T-helper 17 cell (primary cell): ENCODE data around the gene PRR33. TPM values are rescaled to one million over a fixed set of nuclear protein-coding genes. Genes with fewer than 3 reads are reported as not detected.

Experiments
- ATAC-seq: fragments of 150-1000 bp; cut with Tn5 transposase; 2 replicates; pipeline ENCODE4 v1.10.0; 2021; ENCODE audit warnings: mild to moderate bottlenecking, moderate library complexity
- DNase-seq, 3 donors: peaks; one replicate each; pipeline versions ENCODE4 v3.0.0 to v3.0.0-alpha.2; 2020 to 2021
- H3K9me3 ChIP-seq: one replicate; pipeline ENCODE4 v1.7.0; 2013; ENCODE audit warnings: low read length, mild to moderate bottlenecking; ENCODE audit not compliant: control insufficient read depth, poor library complexity, severe bottlenecking
- H3K27ac Mint-ChIP-seq: one replicate; pipeline ENCODE4 v1.8.0; 2022; ENCODE audit warnings: mild to moderate bottlenecking, moderate library complexity, mixed read lengths
- H3K27me3 Mint-ChIP-seq: one replicate; pipeline ENCODE4 v1.8.0; 2022; ENCODE audit warnings: mixed read lengths
- H3K36me3 Mint-ChIP-seq: one replicate; pipeline ENCODE4 v1.8.0; 2022; ENCODE audit warnings: low read depth, mixed read lengths
- H3K4me1 Mint-ChIP-seq: one replicate; pipeline ENCODE4 v1.8.0; 2022; ENCODE audit warnings: mild to moderate bottlenecking, mixed read lengths
- H3K4me3 Mint-ChIP-seq: one replicate; pipeline ENCODE4 v1.8.0; 2022; ENCODE audit warnings: mild to moderate bottlenecking, moderate library complexity, mixed read lengths
- total RNA-seq, 4 donors: library from RNA in 2 of 4; stranded (reverse) in 2 of 4; gene quantifications; one replicate each; pipeline ENCODE4 v1.2.3 and lab custom pipeline; 2022 to 2026

PRR33 gene
- total RNA-seq, 2 donors from 2014 or later: not detected

- H3K36me3 Mint-ChIP-seq: peaks cover 8% of the 10 kb centered on the region
- H3K4me1 Mint-ChIP-seq: peaks cover 19% of the 10 kb centered on the region
- H3K27ac Mint-ChIP-seq: peak overlapping the region; percentile 0
- no peaks in the 10 kb centered on the region for H3K9me3 ChIP-seq
- DNase-seq: no peak
- peak; percentile 20 for ATAC-seq
- peaks cover 20% of the 10 kb centered on the region for H3K27me3 Mint-ChIP-seq
- H3K4me3 Mint-ChIP-seq: peak overlapping the region; percentile 31
These were observed 25.4 kb upstream of the PRR33 start for GRCh38 chr11:1916986-1917522.

GRCh38 chr11:1916132-1916985, 24.7 kb upstream of the PRR33 start:
- peaks cover 20% of the 10 kb centered on the region for H3K27me3 Mint-ChIP-seq
- no peaks in the 10 kb centered on the region for H3K9me3 ChIP-seq
- peak overlapping the region; percentile 31 for H3K4me3 Mint-ChIP-seq
- H3K4me1 Mint-ChIP-seq: peaks cover 19% of the 10 kb centered on the region
- ATAC-seq: peak; percentile 29
- peaks cover 8% of the 10 kb centered on the region for H3K36me3 Mint-ChIP-seq
- H3K27ac Mint-ChIP-seq: peak overlapping the region; percentile 0
- no peak for DNase-seq

GRCh38 chr11:1915795-1916131, 24.1 kb upstream of the PRR33 start:
- H3K9me3 ChIP-seq: no peaks in the 10 kb centered on the region
- Mint-ChIP-seq H3K36me3 (peaks cover 8% of the 10 kb centered on the region), H3K4me1 (peaks cover 19% of the 10 kb centered on the region), H3K27me3 (peaks cover 20% of the 10 kb centered on the region), H3K27ac (peak overlapping the region; percentile 0), H3K4me3 (no peak overlapping the region)
- ATAC-seq (no peak), DNase-seq (no peak)

GRCh38 chr11:1913271-1914060, 21.8 kb upstream of the PRR33 start:
- no peaks in the 10 kb centered on the region for H3K9me3 ChIP-seq
- peaks cover 24% of the 10 kb centered on the region for H3K27me3 Mint-ChIP-seq
- no peak for DNase-seq
- H3K4me1 Mint-ChIP-seq: peaks cover 17% of the 10 kb centered on the region
- peaks cover 12% of the 10 kb centered on the region for H3K36me3 Mint-ChIP-seq
- H3K27ac Mint-ChIP-seq: no peak overlapping the region
- no peak overlapping the region for H3K4me3 Mint-ChIP-seq
- ATAC-seq: no peak

GRCh38 chr11:1912289-1912878, 20.7 kb upstream of the PRR33 start:
- Mint-ChIP-seq H3K4me3 (no peak overlapping the region), H3K27me3 (peaks cover 25% of the 10 kb centered on the region), H3K36me3 (peaks cover 12% of the 10 kb centered on the region), H3K27ac (no peak overlapping the region), H3K4me1 (peaks cover 19% of the 10 kb centered on the region)
- H3K9me3 ChIP-seq: no peaks in the 10 kb centered on the region
- no peak for ATAC-seq
- no peak for DNase-seq

- H3K36me3 Mint-ChIP-seq: peaks cover 6% of the 10 kb centered on the region
- H3K4me3 Mint-ChIP-seq: no peak overlapping the region
- ATAC-seq (no peak), DNase-seq (no peak)
- H3K27ac Mint-ChIP-seq: no peak overlapping the region
- H3K27me3 Mint-ChIP-seq: peaks cover 30% of the 10 kb centered on the region
- H3K4me1 Mint-ChIP-seq: peaks cover 13% of the 10 kb centered on the region
- H3K9me3 ChIP-seq: no peaks in the 10 kb centered on the region
These were observed 17.8 kb upstream of the PRR33 start for GRCh38 chr11:1909524-1909923.

- H3K27ac Mint-ChIP-seq: no peak overlapping the region
- ATAC-seq (no peak), DNase-seq (no peak)
- peaks cover 4% of the 10 kb centered on the region for H3K36me3 Mint-ChIP-seq
- no peaks in the 10 kb centered on the region for H3K9me3 ChIP-seq
- no peak overlapping the region for H3K4me3 Mint-ChIP-seq
- peaks cover 21% of the 10 kb centered on the region for H3K27me3 Mint-ChIP-seq
- peaks cover 10% of the 10 kb centered on the region for H3K4me1 Mint-ChIP-seq
These were observed 16.9 kb upstream of the PRR33 start for GRCh38 chr11:1908618-1909017.

GRCh38 chr11:1906611-1907423, 15.1 kb upstream of the PRR33 start:
- no peak for ATAC-seq
- no peak overlapping the region for H3K27ac Mint-ChIP-seq
- H3K9me3 ChIP-seq: no peaks in the 10 kb centered on the region
- H3K4me3 Mint-ChIP-seq: no peak overlapping the region
- DNase-seq: no peak
- peaks cover 4% of the 10 kb centered on the region for H3K36me3 Mint-ChIP-seq
- peaks cover 10% of the 10 kb centered on the region for H3K4me1 Mint-ChIP-seq
- H3K27me3 Mint-ChIP-seq: peaks cover 18% of the 10 kb centered on the region

GRCh38 chr11:1906181-1906580, 14.5 kb upstream of the PRR33 start:
- Mint-ChIP-seq H3K27me3 (peaks cover 18% of the 10 kb centered on the region), H3K4me1 (peaks cover 10% of the 10 kb centered on the region), H3K4me3 (no peak overlapping the region), H3K36me3 (peaks cover 4% of the 10 kb centered on the region), H3K27ac (no peak overlapping the region)
- DNase-seq (no peak), ATAC-seq (no peak)
- H3K9me3 ChIP-seq: no peaks in the 10 kb centered on the region

- H3K36me3 Mint-ChIP-seq: no peaks in the 10 kb centered on the region
- H3K9me3 ChIP-seq: no peaks in the 10 kb centered on the region
- H3K4me3 Mint-ChIP-seq: no peak overlapping the region
- no peak overlapping the region for H3K27ac Mint-ChIP-seq
- no peaks in the 10 kb centered on the region for H3K4me1 Mint-ChIP-seq
- DNase-seq: no peak
- ATAC-seq: no peak
- peaks cover 20% of the 10 kb centered on the region for H3K27me3 Mint-ChIP-seq
These were observed 8.0 kb upstream of the PRR33 start for GRCh38 chr11:1899686-1900085.

- no peaks in the 10 kb centered on the region for H3K4me1 Mint-ChIP-seq
- H3K27me3 Mint-ChIP-seq: peaks cover 20% of the 10 kb centered on the region
- no peak overlapping the region for H3K27ac Mint-ChIP-seq
These were observed 7.4 kb upstream of the PRR33 start for GRCh38 chr11:1899090-1899489.

GRCh38 chr11:1896923-1897322, 5.2 kb upstream of the PRR33 start:
- no peak overlapping the region for H3K4me3 Mint-ChIP-seq
- H3K9me3 ChIP-seq: no peaks in the 10 kb centered on the region
- H3K36me3 Mint-ChIP-seq: no peaks in the 10 kb centered on the region
- peaks cover 20% of the 10 kb centered on the region for H3K27me3 Mint-ChIP-seq
- ATAC-seq (no peak), DNase-seq (no peak)
- H3K27ac Mint-ChIP-seq: no peak overlapping the region
- H3K4me1 Mint-ChIP-seq: peaks cover 5% of the 10 kb centered on the region

More at GRCh38 chr11:1899090-1899489, 7.4 kb upstream of the PRR33 start:
- ATAC-seq (no peak), DNase-seq (no peak)
- H3K36me3 Mint-ChIP-seq: no peaks in the 10 kb centered on the region
- H3K9me3 ChIP-seq: no peaks in the 10 kb centered on the region
- no peak overlapping the region for H3K4me3 Mint-ChIP-seq
